Measurements from ENCODE around the gene C1QTNF7.

DNA sequence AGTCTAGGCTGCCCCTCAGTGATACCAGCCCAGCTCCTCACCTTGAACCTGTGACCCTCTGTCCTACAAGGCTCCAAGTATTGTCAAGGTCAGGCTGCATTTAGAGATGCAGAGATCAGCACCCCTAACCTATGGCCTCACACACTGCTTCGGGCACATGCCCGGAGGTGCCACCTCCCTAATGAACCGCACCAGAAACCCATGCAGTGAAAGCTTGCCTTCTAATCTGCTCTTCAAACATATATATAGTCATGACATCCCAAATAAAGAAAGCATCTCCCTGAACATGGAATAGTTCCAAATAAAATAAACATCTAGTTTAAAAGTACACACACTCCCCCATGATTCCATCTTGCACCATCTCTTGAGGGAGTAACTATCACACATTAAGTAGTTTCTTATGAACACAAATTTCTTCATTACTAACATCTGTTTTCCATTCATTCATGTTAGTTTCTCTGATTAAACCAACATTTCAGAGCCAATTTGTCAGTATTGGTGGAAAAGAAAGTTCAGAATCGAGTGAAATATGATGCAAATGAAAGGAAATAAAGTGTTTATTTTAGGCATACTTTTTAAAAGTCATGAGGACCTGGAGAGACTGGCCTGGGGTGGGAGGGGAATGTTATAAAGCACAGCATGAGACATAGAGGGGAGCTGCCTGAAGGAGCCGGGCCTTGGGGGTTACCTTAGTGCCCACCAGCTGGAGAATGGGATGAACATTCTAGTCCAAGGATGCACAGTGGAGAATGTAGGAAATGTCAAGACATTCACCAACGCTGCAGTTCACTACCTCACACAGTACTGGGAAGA, 61.0 kb downstream of the C1QTNF7 start:
- TF ChIP-seq, protein P1, sequence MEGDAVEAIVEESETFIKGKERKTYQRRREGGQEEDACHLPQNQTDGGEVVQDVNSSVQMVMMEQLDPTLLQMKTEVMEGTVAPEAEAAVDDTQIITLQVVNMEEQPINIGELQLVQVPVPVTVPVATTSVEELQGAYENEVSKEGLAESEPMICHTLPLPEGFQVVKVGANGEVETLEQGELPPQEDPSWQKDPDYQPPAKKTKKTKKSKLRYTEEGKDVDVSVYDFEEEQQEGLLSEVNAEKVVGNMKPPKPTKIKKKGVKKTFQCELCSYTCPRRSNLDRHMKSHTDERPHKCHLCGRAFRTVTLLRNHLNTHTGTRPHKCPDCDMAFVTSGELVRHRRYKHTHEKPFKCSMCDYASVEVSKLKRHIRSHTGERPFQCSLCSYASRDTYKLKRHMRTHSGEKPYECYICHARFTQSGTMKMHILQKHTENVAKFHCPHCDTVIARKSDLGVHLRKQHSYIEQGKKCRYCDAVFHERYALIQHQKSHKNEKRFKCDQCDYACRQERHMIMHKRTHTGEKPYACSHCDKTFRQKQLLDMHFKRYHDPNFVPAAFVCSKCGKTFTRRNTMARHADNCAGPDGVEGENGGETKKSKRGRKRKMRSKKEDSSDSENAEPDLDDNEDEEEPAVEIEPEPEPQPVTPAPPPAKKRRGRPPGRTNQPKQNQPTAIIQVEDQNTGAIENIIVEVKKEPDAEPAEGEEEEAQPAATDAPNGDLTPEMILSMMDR (IDR thresholded peaks at IDR 0.05): no peak
- TF ChIP-seq POLR2A (IDR thresholded peaks at IDR 0.05): no peak

All from body of pancreas (tissue), 4 donors.